T-cell (primary cell): ENCODE results near the gene SURF1. TPM values are rescaled to one million over a fixed set of nuclear protein-coding genes. Genes with fewer than 3 reads are reported as not detected.
"Not testable (repeated sequence)": the region's sequence is repeated elsewhere in the genome, so short reads cannot be mapped to it uniquely, and the experiment has no call there.

Experiments
- ATAC-seq, 4 experiments: fragments of 200-7000 bp in 3 of 4; fragments of 150-1000 bp in 1 of 4; cut with Tn5 transposase; replicated peaks in 1 of 4; 1 replicate in 3 of 4; 2 replicates in 1 of 4; pipeline ENCODE4 v1.10.0; 2021; ENCODE audit warnings: moderate library complexity in 3 of 4, mild to moderate bottlenecking in 2 of 4, moderate number of reproducible peaks in 1 of 4
- CTCF ChIA-PET, 2 donors: fragments of 300-600 bp; sonication (Branson Sonifier 250); formaldehyde crosslinking; loops; one replicate each; lab custom pipeline; 2022; ENCODE audit warnings: antibody characterized with exemption in 2 of 2; lab: Charles Lee
- POLR2A ChIA-PET, 2 donors: fragments of 300-600 bp; sonication (Branson Sonifier 250); formaldehyde crosslinking; loops; one replicate each; lab custom pipeline; 2022; ENCODE audit warnings: antibody characterized with exemption in 2 of 2; lab: Charles Lee
- DNase-seq, 35 experiments: peaks; one replicate each; pipeline versions ENCODE4 v3.0.0 to v3.0.0-alpha.2; 2013 to 2023
- H3K27ac ChIP-seq: one replicate; pipeline ENCODE4 v1.5.1; 2013; ENCODE audit warnings: low read length
- H3K27me3 ChIP-seq, 2 experiments: replicated peaks in 1 of 2; 1 replicate in 1 of 2; 2 replicates in 1 of 2; pipeline versions ENCODE4 v1.6.1 to v1.7.0; 2013; ENCODE audit warnings: low read length in 1 of 2, mixed read lengths in 1 of 2; ENCODE audit not compliant: control insufficient read depth in 2 of 2, insufficient read depth in 2 of 2; ENCODE audit errors: extremely low read depth in 1 of 2
- H3K36me3 ChIP-seq, 2 donors: 1 replicate in 1 of 2; 2 replicates in 1 of 2; pipeline versions ENCODE4 v1.6.1 to v1.7.0; 2013; ENCODE audit warnings: low read length in 1 of 2; ENCODE audit not compliant: control insufficient read depth in 2 of 2, insufficient read depth in 1 of 2; ENCODE audit errors: extremely low read depth in 1 of 2
- H3K4me1 ChIP-seq, 2 experiments: 1 replicate in 1 of 2; 2 replicates in 1 of 2; pipeline versions ENCODE4 v1.6.1 to v1.7.0; 2013; ENCODE audit warnings: low read length in 2 of 2, mixed read lengths in 1 of 2; ENCODE audit not compliant: insufficient read depth in 2 of 2, control insufficient read depth in 1 of 2; ENCODE audit errors: extremely low read depth in 1 of 2
- H3K4me3 ChIP-seq, 2 donors: 1 replicate in 1 of 2; 2 replicates in 1 of 2; pipeline versions ENCODE4 v1.5.1 to v1.7.0; 2013; ENCODE audit warnings: mild to moderate bottlenecking in 2 of 2, low read length in 1 of 2, moderate library complexity in 1 of 2; ENCODE audit not compliant: control insufficient read depth in 1 of 2; ENCODE audit errors: extremely low read depth in 1 of 2
- H3K9me3 ChIP-seq: 2 replicates; pipeline ENCODE4 v1.7.0; 2013
- H3K27ac Mint-ChIP-seq, 2 donors: one replicate each; pipeline ENCODE4 v1.8.0; 2020 to 2021; ENCODE audit warnings: mild to moderate bottlenecking in 2 of 2, mixed read lengths in 2 of 2
- H3K27me3 Mint-ChIP-seq, 2 donors: one replicate each; pipeline ENCODE4 v1.8.0; 2021 to 2022; ENCODE audit warnings: mixed read lengths in 2 of 2
- H3K36me3 Mint-ChIP-seq: one replicate; pipeline ENCODE4 v1.8.0; 2021; ENCODE audit warnings: mixed read lengths
- H3K4me1 Mint-ChIP-seq, 3 donors: one replicate each; pipeline ENCODE4 v1.8.0; 2020 to 2022; ENCODE audit warnings: mixed read lengths in 3 of 3, mild to moderate bottlenecking in 1 of 3
- H3K4me3 Mint-ChIP-seq, 3 donors: one replicate each; pipeline ENCODE4 v1.8.0; 2020 to 2022; ENCODE audit warnings: mild to moderate bottlenecking in 3 of 3, mixed read lengths in 3 of 3, moderate library complexity in 3 of 3
- H3K9me3 Mint-ChIP-seq, 3 donors: one replicate each; pipeline ENCODE4 v1.8.0; 2020 to 2022; ENCODE audit warnings: mixed read lengths in 3 of 3
- WGBS: methylation state at CpG from one replicate; pipeline ENCODE4 v1.1.5; 2013; ENCODE audit warnings: missing lambda C conversion rate; ENCODE audit not compliant: insufficient coverage; 5-methylcytosine and 5-hydroxymethylcytosine counted together
- total RNA-seq, 35 experiments: library from RNA in 6 of 35; stranded (reverse) in 6 of 35; fragments of 120-200 nt in 1 of 35; gene quantifications; one replicate each; pipeline versions ENCODE4 v1.2.1 to v1.2.4 and lab custom pipeline; 2013 to 2026

SURF1 gene
- total RNA-seq, 5 donors from 2014 or later (not counting 1 experiment from before 2014, with no cell fraction given) = 33.0 to 58.7 (median 58.3) TPM

DNA sequence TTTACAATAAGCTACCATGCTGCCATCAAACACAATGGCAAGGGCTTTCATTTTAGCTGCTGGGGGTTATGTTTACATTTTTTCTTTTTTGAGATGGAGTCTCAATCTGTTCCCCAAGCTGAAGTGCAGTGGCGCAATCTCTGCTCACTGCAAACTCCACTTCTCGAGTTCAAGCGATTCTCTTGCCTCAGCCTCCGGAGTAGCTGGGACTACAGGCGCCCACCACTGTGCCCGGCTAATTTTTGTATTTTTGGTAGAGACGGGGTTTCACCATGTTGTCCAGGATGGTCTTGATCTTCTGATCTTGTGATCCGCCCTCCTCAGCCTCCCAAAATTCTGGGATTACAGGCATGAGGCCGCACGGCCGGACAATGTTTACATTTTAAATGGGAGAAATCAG lies 21.4 kb downstream of the SURF1 start:
- CTCF ChIA-PET = interaction anchor here (0.6 kb wide), 2 partner anchors 263 to 454 kb away, joined by 3 read pairs; no protein-coding TSS in a partner anchor
- peaks cover 24 to 51% of the 10 kb centered on the region in 2 donors for H3K36me3 ChIP-seq
- H3K27me3 Mint-ChIP-seq, DNase-seq, H3K9me3 Mint-ChIP-seq, POLR2A ChIA-PET, ATAC-seq, H3K9me3 ChIP-seq, H3K27me3 ChIP-seq, H3K27ac ChIP-seq: not testable (repeated sequence)
- H3K4me3 Mint-ChIP-seq = peak overlapping the region; percentile 89 to 95 (median 93)
- H3K4me3 ChIP-seq = peak overlapping the region; percentile 81 to 93
- H3K4me1 Mint-ChIP-seq = peaks cover 33 to 56% (median 38%) of the 10 kb centered on the region in 3 donors
- H3K27ac Mint-ChIP-seq = peak overlapping the region; percentile 90 to 92
- H3K4me1 ChIP-seq = peaks cover 14 to 40% of the 10 kb centered on the region in 2 experiments
- peaks cover 33% of the 10 kb centered on the region for H3K36me3 Mint-ChIP-seq
- 86% methylated on average over 2 of the region's 11 CpGs for WGBS

DNA sequence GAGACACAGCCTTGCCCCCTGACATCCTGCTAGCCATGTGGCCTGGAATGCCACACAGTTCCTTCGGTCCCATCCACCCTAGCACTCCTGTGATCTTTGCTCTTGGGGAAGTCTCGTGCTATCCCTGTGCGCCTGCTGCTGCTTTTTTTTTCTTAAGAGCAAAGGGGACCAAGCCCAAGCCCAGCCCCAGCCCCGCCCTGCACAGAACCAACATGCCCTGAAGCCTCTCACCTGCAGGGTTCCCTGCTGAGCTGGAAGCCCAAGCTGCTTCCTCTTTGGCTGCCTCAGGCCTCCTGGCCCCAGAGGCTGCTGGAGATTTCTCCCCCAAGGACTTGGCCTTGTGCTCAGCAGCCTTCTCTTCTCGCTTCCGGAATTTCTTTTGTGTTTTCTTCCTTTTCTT lies 22.1 kb downstream of the SURF1 start:
- no peaks in the 10 kb centered on the region for H3K9me3 ChIP-seq
- Mint-ChIP-seq H3K4me1 (peaks cover 32 to 50% (median 37%) of the 10 kb centered on the region in 3 donors), H3K9me3 (no peaks in the 10 kb centered on the region), H3K27ac (no peak overlapping the region), H3K36me3 (peaks cover 27% of the 10 kb centered on the region), H3K27me3 (no peaks in the 10 kb centered on the region), H3K4me3 (peak overlapping the region in 2 of 3 donors; percentile 49 to 93)
- CTCF ChIA-PET = no interaction called here
- POLR2A ChIA-PET = no interaction called here
- no peak for ATAC-seq
- no peak overlapping the region for H3K4me3 ChIP-seq
- 98% methylated on average over 4 of the region's 6 CpGs for WGBS
- DNase-seq = no peak
- no peaks in the 10 kb centered on the region for H3K27me3 ChIP-seq
- H3K4me1 ChIP-seq = peaks cover 14 to 37% of the 10 kb centered on the region in 2 experiments
- no peak overlapping the region for H3K27ac ChIP-seq
- peaks cover 24 to 49% of the 10 kb centered on the region in 2 donors for H3K36me3 ChIP-seq

DNA sequence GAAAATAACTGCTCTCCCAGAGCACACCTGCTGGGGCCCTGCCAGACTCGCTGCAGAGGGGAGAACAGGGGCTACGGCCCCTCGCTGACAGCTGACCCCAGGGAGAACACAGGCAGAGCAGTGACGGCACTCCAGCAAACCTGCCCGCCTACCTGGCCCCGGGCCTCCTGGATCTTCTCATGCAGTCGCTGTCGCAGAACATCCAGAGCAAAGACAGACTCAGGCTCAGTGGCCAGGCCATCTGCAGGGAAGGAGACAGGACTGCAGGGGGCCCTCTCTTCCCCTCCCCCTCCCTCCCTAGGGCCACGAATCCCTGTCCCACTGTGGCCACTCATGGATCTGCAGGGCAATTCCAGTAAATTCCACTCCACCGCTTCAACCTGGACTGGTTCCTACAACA lies 22.7 kb downstream of the SURF1 start:
- ChIA-PET POLR2A (no interaction called here), CTCF (no interaction called here)
- peak overlapping the region in 1 of 3 donors; percentile 17 for H3K4me3 Mint-ChIP-seq
- no peak overlapping the region for H3K4me3 ChIP-seq
- H3K36me3 ChIP-seq = peaks cover 24 to 46% of the 10 kb centered on the region in 2 donors
- peaks cover 34 to 49% (median 37%) of the 10 kb centered on the region in 3 donors for H3K4me1 Mint-ChIP-seq
- H3K36me3 Mint-ChIP-seq = peaks cover 22% of the 10 kb centered on the region
- peak in 1 of 35 experiments; percentile 21 for DNase-seq
- H3K9me3 Mint-ChIP-seq = no peaks in the 10 kb centered on the region
- no peaks in the 10 kb centered on the region for H3K27me3 ChIP-seq
- H3K4me1 ChIP-seq = peaks cover 14 to 37% of the 10 kb centered on the region in 2 experiments
- no peak overlapping the region for H3K27ac Mint-ChIP-seq
- no peaks in the 10 kb centered on the region for H3K27me3 Mint-ChIP-seq
- no peak overlapping the region for H3K27ac ChIP-seq
- WGBS = 98% methylated on average over 10 of the region's 10 CpGs
- no peaks in the 10 kb centered on the region for H3K9me3 ChIP-seq
- no peak for ATAC-seq

DNA sequence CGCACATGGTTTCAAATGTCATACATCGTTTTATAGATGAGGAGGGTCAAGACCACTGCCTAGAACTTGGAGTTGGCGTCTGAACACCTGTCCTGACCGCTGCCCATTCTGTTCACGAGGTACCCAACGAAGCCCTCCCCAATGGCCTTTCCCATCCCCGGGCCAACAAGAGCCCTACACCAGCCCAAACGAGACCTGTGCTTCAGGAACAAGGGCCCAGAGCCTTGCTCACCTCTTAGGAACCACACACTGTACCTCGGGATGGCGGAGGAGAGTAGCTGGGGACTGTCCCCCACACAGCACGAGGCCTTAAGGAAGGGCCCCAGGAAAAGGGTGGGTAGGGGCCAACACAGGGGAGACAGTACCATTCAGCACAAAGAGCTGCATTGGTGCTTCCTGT lies 23.3 kb downstream of the SURF1 start:
- peaks cover 35 to 49% (median 37%) of the 10 kb centered on the region in 3 donors for H3K4me1 Mint-ChIP-seq
- no peaks in the 10 kb centered on the region for H3K9me3 Mint-ChIP-seq
- ChIA-PET CTCF (no interaction called here), POLR2A (interaction anchor here in 1 of 2 donors (0.9 kb wide), 1 partner anchor 38 kb away, joined by 3 read pairs; no protein-coding TSS in a partner anchor)
- ATAC-seq (no peak), DNase-seq (no peak)
- no peak overlapping the region for H3K4me3 Mint-ChIP-seq
- 97% methylated on average over 7 of the region's 11 CpGs for WGBS
- Histone ChIP-seq H3K9me3 (no peaks in the 10 kb centered on the region), H3K27me3 (no peaks in the 10 kb centered on the region), H3K4me3 (no peak overlapping the region), H3K36me3 (peaks cover 24 to 46% of the 10 kb centered on the region in 2 donors), H3K27ac (no peak overlapping the region), H3K4me1 (peaks cover 14 to 37% of the 10 kb centered on the region in 2 experiments)
- no peaks in the 10 kb centered on the region for H3K27me3 Mint-ChIP-seq
- H3K27ac Mint-ChIP-seq = no peak overlapping the region
- H3K36me3 Mint-ChIP-seq = peaks cover 22% of the 10 kb centered on the region

DNA sequence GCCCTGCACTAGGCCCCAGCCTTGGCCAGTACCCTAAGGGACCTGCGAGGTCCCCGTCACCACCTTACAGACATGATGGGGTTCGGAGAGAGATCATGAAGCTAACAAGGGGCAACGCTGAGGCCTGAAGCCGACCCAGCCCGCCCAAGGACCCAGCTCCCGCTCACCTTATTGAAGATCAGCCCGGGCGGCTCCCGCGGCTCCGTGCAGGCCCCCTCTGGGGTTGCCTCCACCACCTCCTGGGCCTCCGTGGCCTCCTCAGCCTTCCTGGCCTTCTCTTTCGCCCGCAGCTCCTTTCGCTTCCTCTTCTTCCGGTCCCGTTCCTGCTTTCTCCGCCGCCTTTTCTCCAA lies 23.9 kb downstream of the SURF1 start:
- Mint-ChIP-seq H3K4me3 (no peak overlapping the region), H3K27me3 (no peaks in the 10 kb centered on the region), H3K4me1 (peaks cover 35 to 45% (median 37%) of the 10 kb centered on the region in 3 donors), H3K36me3 (peaks cover 22% of the 10 kb centered on the region), H3K27ac (no peak overlapping the region), H3K9me3 (no peaks in the 10 kb centered on the region)
- ATAC-seq (no peak), DNase-seq (peak in 1 of 35 experiments; percentile 21)
- 97% methylated on average over 15 of the region's 20 CpGs for WGBS
- Histone ChIP-seq H3K27me3 (no peaks in the 10 kb centered on the region), H3K4me3 (no peak overlapping the region), H3K9me3 (no peaks in the 10 kb centered on the region), H3K4me1 (peaks cover 14 to 37% of the 10 kb centered on the region in 2 experiments), H3K27ac (no peak overlapping the region), H3K36me3 (peaks cover 24 to 46% of the 10 kb centered on the region in 2 donors)
- ChIA-PET CTCF (no interaction called here), POLR2A (interaction anchor here in 1 of 2 donors (0.9 kb wide), 1 partner anchor 39 kb away, joined by 3 read pairs; no protein-coding TSS in a partner anchor)

DNA sequence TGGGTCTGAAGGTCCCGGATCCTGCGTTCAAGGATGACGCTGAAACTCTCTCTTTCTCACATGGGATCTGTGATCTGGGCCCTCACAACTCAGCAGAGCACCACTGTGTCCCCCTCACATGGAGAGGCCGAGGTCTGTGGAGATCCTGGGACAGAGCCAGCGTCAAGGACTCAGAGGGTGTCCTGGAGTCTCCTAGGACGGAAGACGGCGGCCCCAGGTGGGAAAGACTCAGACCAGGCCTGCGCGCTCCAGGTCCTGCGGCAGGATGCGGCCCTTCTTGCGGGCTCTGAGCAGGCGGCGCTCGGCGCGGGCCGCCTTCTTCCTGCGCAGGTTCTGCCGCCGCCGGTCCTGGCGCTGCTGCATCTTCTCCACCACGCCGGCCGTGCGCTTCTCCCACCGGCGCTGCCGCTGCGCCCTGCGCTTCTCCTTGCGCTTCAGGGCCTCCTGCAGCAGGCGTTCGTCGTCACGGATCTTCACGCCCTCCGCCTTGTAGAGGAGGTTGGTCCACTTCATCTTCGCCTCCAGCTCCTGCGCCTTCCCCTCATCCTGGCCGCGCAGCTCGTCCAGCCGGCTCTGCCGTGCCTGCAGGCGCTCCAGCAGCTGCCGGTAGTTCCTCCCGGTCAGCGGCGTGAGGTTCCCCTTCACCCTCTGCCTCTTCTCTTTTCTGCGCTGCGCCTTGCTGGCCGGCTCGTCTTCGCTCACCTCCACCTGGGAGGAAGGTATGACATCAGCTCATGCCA lies 24.5 kb downstream of the SURF1 start:
- Histone ChIP-seq H3K36me3 (peaks cover 24 to 46% of the 10 kb centered on the region in 2 donors), H3K4me1 (peaks cover 14 to 34% of the 10 kb centered on the region in 2 experiments), H3K27me3 (no peaks in the 10 kb centered on the region), H3K27ac (no peak overlapping the region), H3K9me3 (no peaks in the 10 kb centered on the region), H3K4me3 (no peak overlapping the region)
- peak in 1 of 35 experiments; percentile 15 for DNase-seq
- Mint-ChIP-seq H3K27me3 (no peaks in the 10 kb centered on the region), H3K9me3 (no peaks in the 10 kb centered on the region), H3K27ac (no peak overlapping the region), H3K36me3 (peaks cover 22% of the 10 kb centered on the region), H3K4me1 (peaks cover 34 to 40% (median 35%) of the 10 kb centered on the region in 3 donors), H3K4me3 (no peak overlapping the region)
- 97% methylated on average over 46 of the region's 57 CpGs for WGBS
- POLR2A ChIA-PET = no interaction called here
- ATAC-seq = no peak
- CTCF ChIA-PET = interaction anchor here in 1 of 2 donors (1.4 kb wide), 1 partner anchor 40 kb away, joined by 4 read pairs; no protein-coding TSS in a partner anchor
